Activated CD4-positive, alpha-beta memory T cell treated with anti-CD3 and anti-CD28 coated beads for 36 hours (primary cell): Measurements from ENCODE around the gene ZBTB16. TPM values are rescaled to one million over a fixed set of nuclear protein-coding genes. Genes with fewer than 3 reads are reported as not detected.

ENCODE experiments used
- CTCF ChIA-PET: fragments of 350-600 bp; sonication (Branson Sonifier 250); formaldehyde crosslinking; loops from one replicate; lab custom pipeline; 2021; ENCODE audit warnings: antibody characterized with exemption, inconsistent platforms; lab: Charles Lee
- POLR2A ChIA-PET: fragments of 350-600 bp; sonication (Branson Sonifier 250); formaldehyde crosslinking; loops from one replicate; lab custom pipeline; 2021; ENCODE audit warnings: antibody characterized with exemption; lab: Charles Lee
- DNase-seq: peaks from one replicate; pipeline ENCODE4 v3.0.0-alpha.2; 2020
- H3K27ac Mint-ChIP-seq: one replicate; pipeline ENCODE4 v1.8.0; 2021; ENCODE audit warnings: mixed read lengths
- H3K27me3 Mint-ChIP-seq: one replicate; pipeline ENCODE4 v1.8.0; 2021; ENCODE audit warnings: mixed read lengths
- H3K36me3 Mint-ChIP-seq: one replicate; pipeline ENCODE4 v1.8.0; 2021; ENCODE audit warnings: mixed read lengths
- H3K4me1 Mint-ChIP-seq: one replicate; pipeline ENCODE4 v1.8.0; 2021; ENCODE audit warnings: low read depth, mixed read lengths
- H3K4me3 Mint-ChIP-seq: one replicate; pipeline ENCODE4 v1.8.0; 2021; ENCODE audit warnings: mild to moderate bottlenecking, mixed read lengths
- H3K9me3 Mint-ChIP-seq: one replicate; pipeline ENCODE4 v1.8.0; 2021; ENCODE audit warnings: mixed read lengths
- intact Hi-C: fragments of 100-400 bp; cut with micrococcal nuclease; formaldehyde crosslinking; loops from one replicate; pipeline ENCODE4 v1.15.1; 2023
- total RNA-seq, 2 experiments: library from RNA; stranded (reverse); gene quantifications; one replicate each; pipeline ENCODE4 v1.2.3, GENCODE V29; 2021

ZBTB16 gene
- total RNA-seq, 2 experiments from 2014 or later, result 7.7 to 9.7 TPM

DNA sequence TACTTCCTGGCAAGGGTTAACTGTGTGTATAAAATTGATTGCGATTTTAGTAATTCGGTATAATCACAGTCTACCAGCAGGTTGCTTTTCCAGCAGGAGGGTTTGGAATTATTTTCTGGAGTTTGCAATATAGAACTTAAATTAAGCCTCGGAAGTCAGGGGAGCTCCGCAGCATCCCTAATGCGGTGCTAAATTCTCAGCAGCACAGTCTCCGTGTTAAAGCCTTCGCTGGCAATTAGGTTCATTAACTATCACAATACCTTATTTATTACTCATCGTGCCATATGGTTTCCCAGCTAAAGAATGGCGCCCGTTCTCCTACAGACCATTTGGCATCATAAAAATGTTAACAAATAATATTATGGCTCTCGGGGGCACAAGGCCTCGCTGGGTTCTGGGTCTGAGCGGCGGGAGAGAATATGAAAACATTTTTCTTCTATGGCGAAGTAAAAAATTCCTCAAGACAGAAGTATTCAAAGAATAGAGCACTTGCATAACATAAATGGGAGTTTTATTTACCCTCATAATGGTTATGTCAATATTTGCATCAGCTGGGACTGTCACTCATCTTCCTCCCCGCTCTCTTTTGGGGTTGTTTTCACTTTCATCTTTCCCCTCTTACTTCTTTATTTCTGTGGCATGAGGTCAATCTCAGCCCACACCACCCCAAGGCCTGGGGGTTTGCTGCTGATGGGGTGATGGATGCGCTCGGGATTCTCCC lies 28.1 kb upstream of the ZBTB16 start:
- Mint-ChIP-seq H3K9me3 (no peaks in the 10 kb centered on the region), H3K4me3 (no peak overlapping the region), H3K27ac (no peak overlapping the region), H3K27me3 (peaks cover 3% of the 10 kb centered on the region), H3K4me1 (no peaks in the 10 kb centered on the region), H3K36me3 (no peaks in the 10 kb centered on the region)
- ChIA-PET CTCF (interaction anchor here (2.2 kb wide), 1 partner anchor 230 kb away, joined by 17 read pairs; no protein-coding TSS in a partner anchor), POLR2A (no interaction called here)
- DNase-seq, result no peak
- intact Hi-C loops, result no loop called here

DNA sequence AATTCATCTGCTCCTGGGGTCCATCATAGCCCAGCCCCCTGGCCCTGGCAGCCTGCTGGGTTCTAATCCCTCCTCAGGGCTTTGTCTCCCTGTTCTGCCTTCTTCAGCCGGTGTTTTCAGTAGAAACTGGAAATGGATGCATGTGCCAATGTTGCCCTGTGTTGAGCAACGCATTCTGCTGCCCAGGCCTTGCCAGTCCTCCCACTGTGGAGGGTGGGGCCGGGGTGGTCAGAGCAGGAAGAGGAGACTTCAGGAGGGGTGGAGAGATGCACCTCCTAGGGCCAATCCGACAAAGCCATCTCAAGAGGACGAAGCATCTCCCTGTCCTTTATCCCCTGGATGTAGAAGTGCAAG lies 27.6 kb upstream of the ZBTB16 start:
- H3K4me1 Mint-ChIP-seq, result no peaks in the 10 kb centered on the region
- CTCF ChIA-PET, result interaction anchor here (5.6 kb wide), 1 partner anchor 228 kb away, joined by 95 read pairs; no protein-coding TSS in a partner anchor
- intact Hi-C loops, result no loop called here
- POLR2A ChIA-PET, result no interaction called here
- no peaks in the 10 kb centered on the region for H3K9me3 Mint-ChIP-seq
- H3K27me3 Mint-ChIP-seq, result peaks cover 3% of the 10 kb centered on the region
- no peak overlapping the region for H3K4me3 Mint-ChIP-seq
- H3K36me3 Mint-ChIP-seq, result no peaks in the 10 kb centered on the region
- no peak for DNase-seq
- H3K27ac Mint-ChIP-seq, result no peak overlapping the region

DNA sequence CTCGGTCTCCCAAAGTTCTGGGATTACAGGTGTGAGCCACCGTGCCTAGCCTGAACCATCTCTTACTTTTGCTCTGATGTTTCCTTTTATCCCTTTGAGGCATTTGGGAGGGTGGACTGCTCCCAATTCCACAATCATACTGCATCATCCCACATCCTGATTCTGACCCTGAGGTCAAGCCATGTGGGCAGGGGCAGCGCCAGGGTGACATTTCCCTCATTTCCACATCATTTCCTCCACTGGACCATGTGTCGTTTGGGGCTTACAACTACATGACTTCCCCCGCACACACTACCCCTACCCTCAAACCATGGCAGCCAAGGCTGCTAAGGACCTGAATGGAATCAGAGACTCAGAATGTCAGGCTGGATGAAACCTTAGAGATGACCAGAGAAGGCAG lies 26.4 kb upstream of the ZBTB16 start:
- H3K27ac Mint-ChIP-seq, result no peak overlapping the region

DNA sequence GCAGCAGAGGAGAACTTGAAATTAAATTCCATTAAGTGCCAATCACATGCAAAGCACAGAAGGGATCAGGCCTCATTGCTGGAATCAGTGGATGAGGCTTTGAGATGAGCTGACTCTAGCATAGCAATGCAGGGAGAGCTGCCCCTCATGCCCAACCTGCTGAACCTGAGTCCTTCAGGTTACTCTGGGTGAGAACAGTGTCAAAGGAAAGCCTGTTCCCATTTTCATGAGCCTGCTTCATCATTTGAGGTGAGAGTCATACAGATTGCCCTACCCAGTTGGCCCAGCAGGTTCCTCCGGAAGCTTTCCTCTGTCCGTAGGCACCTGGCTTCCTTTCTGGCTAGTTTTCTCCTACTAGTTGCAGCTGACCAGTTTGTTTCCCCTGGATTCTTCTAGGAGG lies 25.9 kb upstream of the ZBTB16 start:
- H3K4me3 Mint-ChIP-seq, result no peak overlapping the region

More for the DNA sequence above, 26.4 kb upstream of the ZBTB16 start:
- intact Hi-C loops, result no loop called here
- Mint-ChIP-seq H3K4me1 (no peaks in the 10 kb centered on the region), H3K4me3 (no peak overlapping the region), H3K36me3 (no peaks in the 10 kb centered on the region), H3K27me3 (peaks cover 3% of the 10 kb centered on the region), H3K9me3 (no peaks in the 10 kb centered on the region)
- no peak for DNase-seq
- ChIA-PET CTCF (interaction anchor here (5.6 kb wide), 1 partner anchor 227 kb away, joined by 95 read pairs; no protein-coding TSS in a partner anchor), POLR2A (no interaction called here)

DNA sequence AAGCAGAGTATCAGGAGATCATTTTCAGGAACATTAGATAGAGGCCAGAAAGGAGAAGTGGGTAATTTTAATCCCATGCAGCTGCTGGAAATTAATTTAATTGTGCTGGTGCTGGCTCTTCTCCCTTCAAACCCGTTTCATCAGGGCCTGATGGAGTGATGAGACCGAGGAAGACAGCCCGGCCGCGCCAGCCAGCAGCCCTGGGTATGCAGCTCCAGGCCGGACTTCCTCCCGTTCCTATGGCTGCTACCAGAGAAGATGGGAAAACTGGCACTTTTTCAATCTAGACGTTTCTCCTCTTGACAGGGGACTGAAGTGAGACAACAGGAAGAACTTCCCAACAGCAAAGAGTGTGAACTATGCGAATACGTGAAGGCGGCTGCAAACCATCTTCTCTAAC lies 24.6 kb upstream of the ZBTB16 start:
- ChIA-PET POLR2A (no interaction called here), CTCF (interaction anchor here (0.6 to 5.6 kb wide), 9 partner anchors 9 to 225 kb away, joined by 3 to 95 read pairs (median 6); no protein-coding TSS in a partner anchor)
- H3K27ac Mint-ChIP-seq, result no peak overlapping the region
- peaks cover 3% of the 10 kb centered on the region for H3K27me3 Mint-ChIP-seq
- no peaks in the 10 kb centered on the region for H3K4me1 Mint-ChIP-seq
- no peak for DNase-seq
- intact Hi-C loops, result no loop called here
- H3K36me3 Mint-ChIP-seq, result no peaks in the 10 kb centered on the region
- no peaks in the 10 kb centered on the region for H3K9me3 Mint-ChIP-seq
- no peak overlapping the region for H3K4me3 Mint-ChIP-seq

More for the DNA sequence above, 25.9 kb upstream of the ZBTB16 start:
- no peaks in the 10 kb centered on the region for H3K4me1 Mint-ChIP-seq
- POLR2A ChIA-PET, result no interaction called here
- CTCF ChIA-PET, result interaction anchor here (1.7 to 5.6 kb wide), 3 partner anchors 39 to 227 kb away, joined by 3 to 95 read pairs (median 17); no protein-coding TSS in a partner anchor
- intact Hi-C loops, result no loop called here
- no peaks in the 10 kb centered on the region for H3K36me3 Mint-ChIP-seq
- no peak for DNase-seq
- no peak overlapping the region for H3K27ac Mint-ChIP-seq
- no peaks in the 10 kb centered on the region for H3K9me3 Mint-ChIP-seq
- H3K27me3 Mint-ChIP-seq, result peaks cover 3% of the 10 kb centered on the region

DNA sequence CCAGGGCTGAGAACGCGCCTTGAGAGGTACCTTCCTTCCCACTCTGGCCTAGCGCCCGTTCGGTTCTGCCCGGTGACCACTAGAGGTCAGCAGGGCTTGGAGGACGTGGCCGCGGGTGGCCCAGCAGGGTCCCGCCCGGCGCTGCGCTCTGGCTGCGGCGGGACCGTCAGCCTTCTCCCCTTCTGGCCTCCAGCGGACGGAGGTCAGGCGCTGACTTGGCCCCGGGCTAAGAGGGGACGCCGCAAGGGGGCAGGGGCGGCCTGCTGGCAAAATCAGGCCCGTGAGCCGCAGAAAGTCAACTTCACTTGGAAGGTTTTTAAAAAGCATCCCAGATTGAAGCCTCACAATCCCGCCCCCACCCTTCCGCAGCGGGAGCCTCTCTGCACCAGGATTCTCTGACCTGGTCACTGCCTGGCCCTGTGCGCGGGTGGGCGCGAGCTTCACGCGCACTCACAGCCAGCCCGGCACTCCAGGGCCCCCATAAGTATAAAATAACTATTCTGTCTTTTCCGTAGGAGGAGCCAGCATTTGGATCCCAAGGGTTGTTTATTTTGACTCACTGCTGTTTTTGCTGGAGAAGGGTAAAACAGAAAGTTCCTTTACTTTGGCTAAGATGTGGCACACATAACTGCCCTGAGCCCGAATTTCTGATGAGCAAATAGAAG lies 23.2 kb upstream of the ZBTB16 start:
- Mint-ChIP-seq H3K9me3 (no peaks in the 10 kb centered on the region), H3K27ac (no peak overlapping the region), H3K36me3 (no peaks in the 10 kb centered on the region), H3K27me3 (peaks cover 3% of the 10 kb centered on the region), H3K4me3 (no peak overlapping the region), H3K4me1 (no peaks in the 10 kb centered on the region)
- DNase-seq, result peak; percentile 69
- CTCF ChIA-PET, result interaction anchor here (0.7 to 5.6 kb wide), 13 partner anchors 8 to 224 kb away, joined by 3 to 95 read pairs (median 5); no protein-coding TSS in a partner anchor
- POLR2A ChIA-PET, result no interaction called here
- intact Hi-C loops, result loop anchor here (1.0 kb wide), 1 partner anchor 225 kb away; no protein-coding TSS in a partner anchor

DNA sequence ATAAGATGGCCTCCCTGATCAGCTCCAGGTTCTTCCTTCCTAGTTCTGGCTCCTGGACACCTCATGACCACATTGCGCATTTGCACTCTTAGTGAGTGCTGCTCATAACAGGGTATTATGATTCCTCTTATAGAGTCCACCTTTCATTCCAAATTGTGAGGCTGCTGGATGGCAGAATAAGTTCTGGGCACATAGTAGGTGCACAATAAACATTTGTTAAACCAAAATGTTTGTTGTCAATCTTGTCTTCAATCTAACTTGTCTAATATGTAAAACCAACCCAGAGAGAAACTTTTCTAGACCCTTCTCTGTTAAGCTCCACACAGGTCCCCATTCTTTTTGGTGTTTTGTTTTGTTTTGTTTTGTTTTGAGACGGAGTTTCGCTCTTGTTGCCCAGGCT lies 22.6 kb upstream of the ZBTB16 start:
- Mint-ChIP-seq H3K27me3 (peaks cover 3% of the 10 kb centered on the region), H3K4me3 (no peak overlapping the region), H3K4me1 (no peaks in the 10 kb centered on the region), H3K9me3 (no peaks in the 10 kb centered on the region), H3K27ac (no peak overlapping the region), H3K36me3 (no peaks in the 10 kb centered on the region)
- intact Hi-C loops, result loop anchor here (1.0 kb wide), 1 partner anchor 224 kb away; no protein-coding TSS in a partner anchor
- CTCF ChIA-PET, result interaction anchor here (1.1 to 5.6 kb wide), 9 partner anchors 10 to 223 kb away, joined by 3 to 95 read pairs (median 6); no protein-coding TSS in a partner anchor
- POLR2A ChIA-PET, result no interaction called here
- no peak for DNase-seq

DNA sequence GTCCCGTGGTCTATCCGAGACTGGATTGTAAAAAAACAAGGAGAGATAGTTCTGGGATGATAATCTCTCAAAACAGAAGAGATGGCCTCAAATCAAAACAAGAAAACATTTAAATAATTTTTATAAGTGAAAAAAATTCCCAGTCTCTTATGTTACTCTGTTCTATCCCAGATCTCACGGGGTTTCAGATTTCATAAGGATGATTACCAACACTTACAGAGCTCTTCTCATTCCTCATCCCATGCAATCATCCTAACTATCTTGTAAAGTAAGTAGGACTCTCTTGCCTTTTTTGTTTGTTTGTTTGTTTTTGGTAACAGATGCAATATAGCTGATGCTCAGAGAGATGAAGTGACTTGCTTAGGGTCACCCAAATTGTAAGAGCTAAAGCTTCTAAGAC lies 20.0 kb upstream of the ZBTB16 start:
- no peaks in the 10 kb centered on the region for H3K9me3 Mint-ChIP-seq
- no peak overlapping the region for H3K27ac Mint-ChIP-seq
- peaks cover 9% of the 10 kb centered on the region for H3K4me1 Mint-ChIP-seq
- H3K4me3 Mint-ChIP-seq, result no peak overlapping the region
- H3K36me3 Mint-ChIP-seq, result no peaks in the 10 kb centered on the region
- ChIA-PET CTCF (interaction anchor here (1.5 to 2.5 kb wide), 2 partner anchors 153 to 222 kb away, joined by 3 to 34 read pairs; no protein-coding TSS in a partner anchor), POLR2A (no interaction called here)
- H3K27me3 Mint-ChIP-seq, result peaks cover 3% of the 10 kb centered on the region
- DNase-seq, result no peak
- intact Hi-C loops, result no loop called here

DNA sequence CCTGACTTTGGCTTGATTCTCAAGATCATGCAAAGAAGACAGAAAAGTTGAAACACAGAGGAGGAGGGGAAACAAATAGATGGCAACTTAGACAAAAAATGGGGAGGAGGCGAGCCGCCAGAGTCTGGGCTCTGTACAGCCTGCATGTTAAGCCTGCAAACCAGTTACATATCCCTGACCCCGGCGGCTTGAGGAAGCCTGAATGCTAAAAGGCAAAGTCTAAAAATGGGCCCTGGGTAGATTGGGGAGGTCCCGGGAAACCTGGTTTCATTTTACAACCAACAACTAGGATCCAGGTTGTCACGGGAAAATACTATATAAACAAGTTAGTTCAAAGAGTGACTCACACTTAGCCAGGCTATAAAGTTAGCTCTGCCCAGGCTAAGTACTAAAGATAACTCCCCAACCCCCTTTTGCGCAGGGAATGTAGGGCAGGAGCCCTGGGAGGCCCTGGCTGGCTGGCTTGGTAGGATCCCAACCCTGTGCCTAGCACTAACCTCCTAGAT lies 18.8 kb upstream of the ZBTB16 start:
- no peaks in the 10 kb centered on the region for H3K9me3 Mint-ChIP-seq
- H3K4me3 Mint-ChIP-seq, result no peak overlapping the region
- no peaks in the 10 kb centered on the region for H3K36me3 Mint-ChIP-seq
- H3K4me1 Mint-ChIP-seq, result peaks cover 12% of the 10 kb centered on the region
- intact Hi-C loops, result no loop called here
- ChIA-PET POLR2A (interaction anchor here (0.6 kb wide), 1 partner anchor 134 kb away, joined by 6 read pairs; no protein-coding TSS in a partner anchor), CTCF (no interaction called here)
- H3K27me3 Mint-ChIP-seq, result no peaks in the 10 kb centered on the region
- no peak overlapping the region for H3K27ac Mint-ChIP-seq
- DNase-seq, result no peak

DNA sequence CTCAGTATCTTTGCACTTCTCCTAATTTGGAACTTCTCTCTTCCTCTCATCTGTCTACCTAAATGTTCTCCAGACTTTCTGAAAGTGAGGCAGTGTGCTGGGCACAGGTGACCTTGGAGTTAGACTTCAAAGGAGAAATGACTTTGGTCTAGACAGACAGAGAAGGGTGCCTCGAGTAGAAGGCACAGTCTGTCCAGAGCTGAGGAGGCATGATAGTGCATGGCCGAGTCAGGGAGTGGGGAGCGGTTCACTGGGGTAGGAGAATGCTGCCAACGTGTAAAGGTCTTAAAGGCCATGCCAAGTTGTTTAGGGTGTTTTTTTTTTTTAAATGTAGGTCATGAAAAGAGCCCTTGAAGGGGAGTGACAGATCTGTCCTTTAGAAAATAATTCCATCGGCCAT lies 17.3 kb upstream of the ZBTB16 start:
- H3K27me3 Mint-ChIP-seq, result no peaks in the 10 kb centered on the region
- no peak for DNase-seq
- intact Hi-C loops, result no loop called here
- H3K27ac Mint-ChIP-seq, result no peak overlapping the region
- ChIA-PET POLR2A (no interaction called here), CTCF (interaction anchor here (3.6 kb wide), 1 partner anchor 219 kb away, joined by 26 read pairs; no protein-coding TSS in a partner anchor)
- no peaks in the 10 kb centered on the region for H3K36me3 Mint-ChIP-seq
- H3K4me1 Mint-ChIP-seq, result peaks cover 12% of the 10 kb centered on the region
- no peak overlapping the region for H3K4me3 Mint-ChIP-seq
- no peaks in the 10 kb centered on the region for H3K9me3 Mint-ChIP-seq

DNA sequence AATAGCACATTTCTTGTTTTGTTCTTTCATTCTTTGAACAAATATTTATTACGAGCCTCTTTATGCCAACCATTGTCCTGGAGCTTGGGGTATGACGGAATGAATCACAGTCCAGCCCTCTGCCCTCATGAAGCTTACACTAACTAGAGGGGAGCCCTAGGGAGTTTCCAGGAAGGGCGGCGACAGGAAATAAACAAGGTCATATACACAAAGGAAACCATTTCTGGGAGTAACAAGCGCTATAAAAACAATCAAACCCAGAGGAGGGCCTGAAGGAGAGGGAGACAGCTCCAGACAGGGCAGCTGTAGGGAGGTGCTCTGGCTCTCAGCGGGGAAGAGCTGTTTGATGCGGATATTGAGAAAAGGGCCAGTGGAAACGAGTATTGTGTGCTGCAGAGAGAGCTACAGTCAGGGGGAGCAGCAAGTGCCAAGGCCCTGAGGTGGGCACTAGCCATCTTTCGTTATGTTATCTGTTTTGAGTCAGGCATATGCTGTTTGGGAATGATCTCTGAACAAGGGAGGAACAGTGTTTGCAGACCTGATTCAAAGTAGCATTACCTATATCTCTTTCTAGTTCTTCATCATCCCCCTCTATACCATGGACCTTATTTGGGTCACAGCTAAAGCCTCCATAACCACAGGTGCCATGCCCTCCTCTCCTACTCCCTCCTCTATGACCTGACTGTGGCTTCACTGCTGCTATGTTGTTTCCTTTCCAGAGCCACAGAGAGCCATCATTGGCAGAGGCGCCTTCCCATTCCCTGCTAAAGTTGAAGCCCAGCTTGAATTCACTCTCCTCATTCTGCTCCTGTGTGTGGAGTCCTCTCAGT lies 15.3 kb upstream of the ZBTB16 start:
- Mint-ChIP-seq H3K4me1 (peaks cover 12% of the 10 kb centered on the region), H3K36me3 (no peaks in the 10 kb centered on the region), H3K27ac (no peak overlapping the region), H3K4me3 (no peak overlapping the region), H3K27me3 (no peaks in the 10 kb centered on the region), H3K9me3 (no peaks in the 10 kb centered on the region)
- intact Hi-C loops, result no loop called here
- no peak for DNase-seq
- POLR2A ChIA-PET, result interaction anchor here (0.5 kb wide), 1 partner anchor 27 kb away, joined by 3 read pairs; no protein-coding TSS in a partner anchor
- CTCF ChIA-PET, result interaction anchor here (0.6 to 3.6 kb wide), 4 partner anchors 9 to 280 kb away, joined by 3 to 26 read pairs (median 4); partner anchors contain the start of gene ZBTB16
